Ovary (tissue), 3 donors: ENCODE results near the gene ARHGAP22.

Experiments used
- CTCF ChIP-seq, 3 donors: fragments of 450-650 bp in 2 of 3; fragments of 200-600 bp in 1 of 3; IDR thresholded peaks; one replicate each; pipeline versions ENCODE4 v1.5.1 to v1.8.0; 2016 to 2022; ENCODE audit warnings: antibody characterized with exemption in 3 of 3, mild to moderate bottlenecking in 1 of 3
- EP300 ChIP-seq: sonication (generic); formaldehyde crosslinking; IDR thresholded peaks from one replicate; pipeline ENCODE4 v1.6.1; 2017; ENCODE audit warnings: antibody characterized with exemption
- donor health status: DM: no; HTN: no; CAD: no.

GRCh38 chr10:48477141-48477540 is 127.7 kb downstream of the ARHGAP22 start:
- TF ChIP-seq CTCF (IDR thresholded peaks at IDR 0.05) (no peak), EP300 (no peak)
